Pancreas (tissue), 10 donors: Measurements from ENCODE around the gene ADH7. TPM values are rescaled to one million over a fixed set of nuclear protein-coding genes. Genes with fewer than 3 reads are reported as not detected.

Experiments
- ATAC-seq, 4 donors: fragments of 200-7000 bp; cut with Tn5 transposase; one replicate each; pipeline versions ENCODE4 v1.8.0 to v1.9.1; 2020; ENCODE audit warnings: mild to moderate bottlenecking in 4 of 4, moderate library complexity in 4 of 4
- DNase-seq, 6 donors: peaks; one replicate each; pipeline ENCODE4 v3.0.0-alpha.2; 2020
- FAIRE-seq: peaks from 2 replicates; lab custom pipeline; 2012; peaks lifted over from hg19 to GRCh38; lab: Jason Lieb, UNC
- H3K27ac ChIP-seq, 4 donors: fragments of 200-600 bp; sonication (generic); 1 replicate in 3 of 4; 2 replicates in 1 of 4; pipeline versions ENCODE4 v1.5.0 to v1.8.0; 2020
- H3K27me3 ChIP-seq, 4 donors: fragments of 200-600 bp; one replicate each; pipeline ENCODE4 v1.8.0; 2021
- H3K36me3 ChIP-seq, 3 donors: fragments of 200-600 bp; sonication (generic) in 1 of 3; one replicate each; pipeline versions ENCODE4 v1.5.0 to v1.8.0; 2020 to 2021
- H3K4me1 ChIP-seq, 3 donors: fragments of 200-600 bp; one replicate each; pipeline ENCODE4 v1.8.0; 2021
- H3K4me3 ChIP-seq, 4 donors: fragments of 200-600 bp; sonication (generic) in 2 of 4; one replicate each; pipeline versions ENCODE4 v1.5.0 to v1.8.0; 2020 to 2021
- H3K9me3 ChIP-seq, 4 donors: fragments of 200-600 bp; one replicate each; pipeline ENCODE4 v1.8.0; 2021
- CTCF ChIP-seq, 4 donors: fragments of 200-600 bp; sonication (generic) in 3 of 4; IDR thresholded peaks; one replicate each; pipeline versions ENCODE4 v1.5.0 to v1.8.0; 2021; ENCODE audit warnings: antibody characterized with exemption in 4 of 4
- WGBS, 2 donors: extraction: QIAGEN DNeasy Blood & Tissue Kit; methylation state at CpG; one replicate each; pipeline ENCODE4 v1.1.7; 2013; 5-methylcytosine and 5-hydroxymethylcytosine counted together
- intact Hi-C, 3 donors: fragments of 100-400 bp; cut with DNase I; formaldehyde crosslinking; loops; one replicate each; pipeline versions ENCODE4 v1.11.1 to v1.14.2; 2022
- polyA plus RNA-seq, 2 donors: library from polyadenylated mRNA; stranded (reverse); fragments of 200-250 nt; gene quantifications; one replicate each; pipeline ENCODE4 v1.2.3, GENCODE V29; 2013
- total RNA-seq, 6 donors: library from RNA; stranded (reverse); fragmentation: NEBNext Ultra II Directional in 4 of 6; extraction: Animal tissue kit (Norgen Biotek cat#: 25700) in 4 of 6; gene quantifications; one replicate each; pipeline versions ENCODE4 v1.2.1 to v1.2.4, GENCODE V29; 2021 to 2023
- donor health status: healthy with polysubstance abuse.
- donor health status: DM: no; HTN: no; CAD: no; lungs with moderate emphysema.
- donor health status: DM: no; HTN: no; CAD: no.
- donor health status: control.
- donor health status: control.
- donor health status: Bipolar disorder and iron deficiency.
- donor health status: DM: yes; HTN: yes; CAD: no.
- donor health status: DM: no; HTN: no; CAD: no.
- donor health status: DM: no; HTN: no; CAD: no.
- donor health status: DM: yes; HTN: yes; CAD: no.

Gene ADH7
- total and polyA plus RNA-seq, 8 donors: 0.07 TPM; not detected in 7

GRCh38 chr4:99468889-99469288 is 33.7 kb upstream of the ADH7 start:
- DNase-seq (no peak), ATAC-seq (no peak), FAIRE-seq (no peak)
- no peak overlapping the region for H3K27ac ChIP-seq
- WGBS, 2 donors: 86 to 94% methylated on average over 1 of the region's 1 CpG
- no peaks in the 10 kb centered on the region for H3K36me3 ChIP-seq
- intact Hi-C loops: no loop called here
- no peaks in the 10 kb centered on the region for H3K4me1 ChIP-seq
- no peak for TF ChIP-seq CTCF (IDR thresholded peaks at IDR 0.05)
- no peaks in the 10 kb centered on the region for H3K9me3 ChIP-seq
- no peak overlapping the region for H3K4me3 ChIP-seq
- no peaks in the 10 kb centered on the region for H3K27me3 ChIP-seq

GRCh38 chr4:99467887-99468286 is 32.7 kb upstream of the ADH7 start:
- H3K36me3 ChIP-seq: no peaks in the 10 kb centered on the region
- intact Hi-C loops: no loop called here
- no peaks in the 10 kb centered on the region for H3K27me3 ChIP-seq
- H3K9me3 ChIP-seq: no peaks in the 10 kb centered on the region
- DNase-seq (no peak), ATAC-seq (no peak), FAIRE-seq (no peak)
- no peaks in the 10 kb centered on the region for H3K4me1 ChIP-seq
- H3K27ac ChIP-seq: no peak overlapping the region
- H3K4me3 ChIP-seq: no peak overlapping the region
- 64 to 67% methylated on average over 2 of the region's 2 CpGs for WGBS, 2 donors
- TF ChIP-seq CTCF (IDR thresholded peaks at IDR 0.05): no peak

- peaks cover 0 to 7% (median 0%) of the 10 kb centered on the region in 3 donors for H3K4me1 ChIP-seq
- no peaks in the 10 kb centered on the region for H3K36me3 ChIP-seq
- TF ChIP-seq CTCF (IDR thresholded peaks at IDR 0.05): no peak
- 72 to 73% methylated on average over 2 of the region's 2 CpGs for WGBS, 2 donors
- intact Hi-C loops: no loop called here
- FAIRE-seq (no peak), ATAC-seq (no peak), DNase-seq (no peak)
- H3K9me3 ChIP-seq: no peaks in the 10 kb centered on the region
- H3K4me3 ChIP-seq: no peak overlapping the region
- no peaks in the 10 kb centered on the region for H3K27me3 ChIP-seq
- H3K27ac ChIP-seq: no peak overlapping the region
Measured at GRCh38 chr4:99463566-99463965, 28.4 kb upstream of the ADH7 start.

- H3K4me3 ChIP-seq: no peak overlapping the region
- peak in 4 of 6 donors; percentile 33 to 66 (median 48) for DNase-seq
- no peaks in the 10 kb centered on the region for H3K27me3 ChIP-seq
- peak; percentile 48 to 67 (median 58) for TF ChIP-seq CTCF (IDR thresholded peaks at IDR 0.05)
- ATAC-seq: peak; percentile 92 to 100 (median 98)
- intact Hi-C loops: no loop called here
- H3K9me3 ChIP-seq: no peaks in the 10 kb centered on the region
- 27% methylated on average over 4 of the region's 4 CpGs for WGBS, 2 donors
- no peaks in the 10 kb centered on the region for H3K36me3 ChIP-seq
- peak; percentile 91 for FAIRE-seq
- peaks cover 0 to 7% (median 0%) of the 10 kb centered on the region in 3 donors for H3K4me1 ChIP-seq
- H3K27ac ChIP-seq: no peak overlapping the region
Measured at GRCh38 chr4:99462875-99463464, 27.8 kb upstream of the ADH7 start.

GRCh38 chr4:99461623-99462401 is 26.7 kb upstream of the ADH7 start:
- DNase-seq (no peak), FAIRE-seq (no peak), ATAC-seq (peak in 1 of 4 donors; percentile 15)
- Histone ChIP-seq H3K36me3 (no peaks in the 10 kb centered on the region), H3K4me3 (no peak overlapping the region), H3K9me3 (no peaks in the 10 kb centered on the region), H3K27ac (no peak overlapping the region), H3K27me3 (no peaks in the 10 kb centered on the region), H3K4me1 (peaks cover 0 to 7% (median 0%) of the 10 kb centered on the region in 3 donors)
- 48 to 56% methylated on average over 4 of the region's 4 CpGs for whole genome bisulfite sequencing, 2 donors
- no peak for TF ChIP-seq CTCF (IDR thresholded peaks at IDR 0.05)
- intact Hi-C loops: no loop called here
